Measurements from ENCODE around the gene TATDN3.
"Not testable (repeated sequence)": the region's sequence is repeated elsewhere in the genome, so short reads cannot be mapped to it uniquely, and the experiment has no call there.

The TATDN3 gene

GRCh38 chr1:212791676-212792395, at the start of gene TATDN3, which contains the start of gene NSL1:
TSS of gene TATDN3 (plus strand) at chr1:212791894. CDS start at chr1:212791922, 28 bp downstream.
TSS of gene NSL1 (minus strand) at chr1:212791777. CDS start at chr1:212791763, 14 bp downstream.
- no peak for FAIRE-seq

GRCh38 chr1:212743901-212744475, 47.7 kb upstream of the TATDN3 start:
- no peak for FAIRE-seq

GRCh38 chr1:212745303-212745702, 46.4 kb upstream of the TATDN3 start:
- FAIRE-seq = no peak

- no peak for FAIRE-seq
Measured at GRCh38 chr1:212746546-212746945, 45.1 kb upstream of the TATDN3 start.

- FAIRE-seq = peak; percentile 53
Measured at GRCh38 chr1:212749821-212750535, 41.7 kb upstream of the TATDN3 start.

- FAIRE-seq = no peak
Measured at GRCh38 chr1:212752252-212752933, 39.3 kb upstream of the TATDN3 start.

- no peak for FAIRE-seq
Measured at GRCh38 chr1:212752934-212753497, 38.7 kb upstream of the TATDN3 start.

- no peak for FAIRE-seq
Measured at GRCh38 chr1:212753749-212754148, 37.9 kb upstream of the TATDN3 start.

GRCh38 chr1:212754193-212754592, 37.5 kb upstream of the TATDN3 start:
- no peak for FAIRE-seq

- no peak for FAIRE-seq
Measured at GRCh38 chr1:212754680-212755079, 37.0 kb upstream of the TATDN3 start.

GRCh38 chr1:212759683-212760082, 32.0 kb upstream of the TATDN3 start:
- FAIRE-seq = no peak

- FAIRE-seq = no peak
Measured at GRCh38 chr1:212760126-212760823, 31.4 kb upstream of the TATDN3 start.

- no peak for FAIRE-seq
Measured at GRCh38 chr1:212762234-212762633, 29.5 kb upstream of the TATDN3 start.

- no peak for FAIRE-seq
Measured at GRCh38 chr1:212762839-212763238, 28.9 kb upstream of the TATDN3 start.

GRCh38 chr1:212764718-212765281, 26.9 kb upstream of the TATDN3 start:
- FAIRE-seq = not testable (repeated sequence)

- not testable (repeated sequence) for FAIRE-seq
Measured at GRCh38 chr1:212766825-212767224, 24.9 kb upstream of the TATDN3 start.

GRCh38 chr1:212769459-212770167, 22.1 kb upstream of the TATDN3 start:
- FAIRE-seq = peak; percentile 24

GRCh38 chr1:212771341-212771740, 20.4 kb upstream of the TATDN3 start:
- FAIRE-seq = no peak

- FAIRE-seq = no peak
Measured at GRCh38 chr1:212773011-212773410, 18.7 kb upstream of the TATDN3 start.

- FAIRE-seq = no peak
Measured at GRCh38 chr1:212774584-212774983, 17.1 kb upstream of the TATDN3 start.

GRCh38 chr1:212775241-212775640, 16.5 kb upstream of the TATDN3 start:
- FAIRE-seq = no peak

Measured in islet of Langerhans (tissue), 1 donor.